ENCODE results near the gene LRRC8B. TPM values are rescaled to one million over a fixed set of nuclear protein-coding genes. Genes with fewer than 3 reads are reported as not detected.

LRRC8B gene
- total and polyA plus RNA-seq, 2 of the 13 experiments (the other 11 are each of a cell fraction or from before 2014, with no cell fraction given) = 4.9 to 7.6 TPM

- TF ChIP-seq TBL1XR1 (IDR thresholded peaks at IDR 0.05; ENCODE audit: borderline replicate concordance, low read length, partially characterized antibody) = no peak
- peak; percentile 0; the same call in 1 of the 2 replicates for TF ChIP-seq DMAP1 (CRISPR knock-in tag; IDR thresholded peaks at IDR 0.05)
- TF ChIP-seq, protein P1, sequence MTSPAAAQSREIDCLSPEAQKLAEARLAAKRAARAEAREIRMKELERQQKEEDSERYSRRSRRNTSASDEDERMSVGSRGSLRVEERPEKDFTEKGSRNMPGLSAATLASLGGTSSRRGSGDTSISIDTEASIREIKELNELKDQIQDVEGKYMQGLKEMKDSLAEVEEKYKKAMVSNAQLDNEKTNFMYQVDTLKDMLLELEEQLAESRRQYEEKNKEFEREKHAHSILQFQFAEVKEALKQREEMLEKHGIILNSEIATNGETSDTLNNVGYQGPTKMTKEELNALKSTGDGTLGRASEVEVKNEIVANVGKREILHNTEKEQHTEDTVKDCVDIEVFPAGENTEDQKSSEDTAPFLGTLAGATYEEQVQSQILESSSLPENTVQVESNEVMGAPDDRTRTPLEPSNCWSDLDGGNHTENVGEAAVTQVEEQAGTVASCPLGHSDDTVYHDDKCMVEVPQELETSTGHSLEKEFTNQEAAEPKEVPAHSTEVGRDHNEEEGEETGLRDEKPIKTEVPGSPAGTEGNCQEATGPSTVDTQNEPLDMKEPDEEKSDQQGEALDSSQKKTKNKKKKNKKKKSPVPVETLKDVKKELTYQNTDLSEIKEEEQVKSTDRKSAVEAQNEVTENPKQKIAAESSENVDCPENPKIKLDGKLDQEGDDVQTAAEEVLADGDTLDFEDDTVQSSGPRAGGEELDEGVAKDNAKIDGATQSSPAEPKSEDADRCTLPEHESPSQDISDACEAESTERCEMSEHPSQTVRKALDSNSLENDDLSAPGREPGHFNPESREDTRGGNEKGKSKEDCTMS (CRISPR knock-in tag; conservative IDR thresholded peaks at IDR 0.05) = no peak
- peak; percentile 70 for TF ChIP-seq HNRNPLL (IDR thresholded peaks at IDR 0.05; ENCODE audit: low read depth, low read length, poor library complexity, severe bottlenecking)
- no peak for TF ChIP-seq FOXJ3 (CRISPR knock-in tag; IDR thresholded peaks at IDR 0.05; ENCODE audit: borderline replicate concordance)
- TF ChIP-seq FLYWCH1 (CRISPR knock-in tag; IDR thresholded peaks at IDR 0.05) = no peak
- TF ChIP-seq STAG1 (CRISPR knock-in tag; IDR thresholded peaks at IDR 0.05) = peak; percentile 39
- TF ChIP-seq FOSL1 (CRISPR knock-in tag; IDR thresholded peaks at IDR 0.05; ENCODE audit: borderline replicate concordance) = no peak
- no peak for TF ChIP-seq RFXAP (CRISPR knock-in tag; IDR thresholded peaks at IDR 0.05; ENCODE audit: borderline replicate concordance)
- TF ChIP-seq PTBP1 (IDR thresholded peaks at IDR 0.05; ENCODE audit: low read depth, low read length, poor library complexity, severe bottlenecking) = no peak
- TF ChIP-seq TCF12 (IDR thresholded peaks at IDR 0.05) = no peak
- TF ChIP-seq TCF12 (CRISPR knock-in tag; IDR thresholded peaks at IDR 0.05) = no peak
- TF ChIP-seq MYPOP (CRISPR knock-in tag; IDR thresholded peaks at IDR 0.05) = 0 out of 2 replicates have a peak, but pooled peaks have one; percentile 13
- TF ChIP-seq, protein P2, sequence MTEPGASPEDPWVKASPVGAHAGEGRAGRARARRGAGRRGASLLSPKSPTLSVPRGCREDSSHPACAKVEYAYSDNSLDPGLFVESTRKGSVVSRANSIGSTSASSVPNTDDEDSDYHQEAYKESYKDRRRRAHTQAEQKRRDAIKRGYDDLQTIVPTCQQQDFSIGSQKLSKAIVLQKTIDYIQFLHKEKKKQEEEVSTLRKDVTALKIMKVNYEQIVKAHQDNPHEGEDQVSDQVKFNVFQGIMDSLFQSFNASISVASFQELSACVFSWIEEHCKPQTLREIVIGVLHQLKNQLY (CRISPR knock-in tag; IDR thresholded peaks at IDR 0.05) = no peak
- TF ChIP-seq RFX3 (CRISPR knock-in tag; IDR thresholded peaks at IDR 0.05) = no peak
- TF ChIP-seq ARNT2 (CRISPR knock-in tag; IDR thresholded peaks at IDR 0.05; ENCODE audit: low read depth) = peak; percentile 74; the same call in 1 of the 2 replicates
- peak; percentile 10; the same call in 1 of the 2 replicates for TF ChIP-seq ZNF687 (CRISPR knock-in tag; IDR thresholded peaks at IDR 0.05)
- peak; percentile 19 for TF ChIP-seq MAX (IDR thresholded peaks at IDR 0.05)
- TF ChIP-seq ZNF788 (CRISPR knock-in tag; IDR thresholded peaks at IDR 0.05; ENCODE audit: borderline replicate concordance) = no peak
- TF ChIP-seq GABPB1 (CRISPR knock-in tag; IDR thresholded peaks at IDR 0.05) = peak; percentile 63
- no peak for TF ChIP-seq ZNF136 (CRISPR knock-in tag; IDR thresholded peaks at IDR 0.05; ENCODE audit: low read depth)
- TF ChIP-seq MAFK (conservative IDR thresholded peaks at IDR 0.05 in 1 of 2, IDR thresholded peaks at IDR 0.05 in 1 of 2; ENCODE audit: low read length in 2 of 2) = no peak
Observed at GRCh38 chr1:89632657-89633247, 108.1 kb downstream of the LRRC8B start, which contains the start of gene LRRC8C (continued).
